ENCODE results near the gene EARS2.

- TF ChIP-seq CTCF (IDR thresholded peaks at IDR 0.05): no peak
- no peak for TF ChIP-seq TEAD4 (IDR thresholded peaks at IDR 0.05; ENCODE audit: borderline replicate concordance, insufficient read depth)
- no peak for TF ChIP-seq GABPA (IDR thresholded peaks at IDR 0.05; ENCODE audit: low read depth)
- TF ChIP-seq SMC3 (IDR thresholded peaks at IDR 0.05; ENCODE audit: low read depth, low read length): no peak
- TF ChIP-seq YY1 (IDR thresholded peaks at IDR 0.05; ENCODE audit: low read depth): no peak
- TF ChIP-seq FOXJ3 (CRISPR knock-in tag; IDR thresholded peaks at IDR 0.05): no peak
- no peak for TF ChIP-seq ELF1 (IDR thresholded peaks at IDR 0.05)
- no peak for TF ChIP-seq EZH2phosphoT487 (IDR thresholded peaks at IDR 0.05; ENCODE audit: borderline replicate concordance, low read depth)
- TF ChIP-seq EP300 (IDR thresholded peaks at IDR 0.05; ENCODE audit: borderline replicate concordance in 1 of 2, low read depth in 1 of 2, low read length in 1 of 2): no peak
- TF ChIP-seq TAF1 (IDR thresholded peaks at IDR 0.05; ENCODE audit: borderline replicate concordance, low read depth, low read length): no peak
- no peak for TF ChIP-seq GATA2 (CRISPR knock-in tag; IDR thresholded peaks at IDR 0.05)
- TF ChIP-seq POLR2AphosphoS5 (IDR thresholded peaks at IDR 0.05; ENCODE audit: low read depth, low read length): no peak
- no peak for TF ChIP-seq RCOR1 (IDR thresholded peaks at IDR 0.05; ENCODE audit: low read length)
These were observed 36.0 kb downstream of the EARS2 start for GRCh38 chr16:23521037-23521743.

Measured in SK-N-SH (cell line).